Stimulated activated naive CD8-positive, alpha-beta T cell treated with anti-CD3 and anti-CD28 coated beads, Interleukin-15, amount 100 ng/mL, for 72 hours (primary cell): Measurements from ENCODE around the gene ABCB4.

ENCODE experiments used
- ATAC-seq: fragments of 150-1000 bp; cut with Tn5 transposase; 2 replicates; pipeline ENCODE4 v1.10.0; 2021; ENCODE audit warnings: mild to moderate bottlenecking, moderate library complexity
- DNase-seq, 2 donors: peaks; one replicate each; pipeline ENCODE4 v3.0.0; 2021 to 2022
- H3K27ac Mint-ChIP-seq, 2 donors: one replicate each; pipeline ENCODE4 v1.8.0; 2022; ENCODE audit warnings: mild to moderate bottlenecking in 2 of 2, mixed read lengths in 2 of 2, moderate library complexity in 2 of 2
- H3K27me3 Mint-ChIP-seq: one replicate; pipeline ENCODE4 v1.8.0; 2022; ENCODE audit warnings: mixed read lengths
- H3K4me1 Mint-ChIP-seq: one replicate; pipeline ENCODE4 v1.8.0; 2022; ENCODE audit warnings: mild to moderate bottlenecking, mixed read lengths
- H3K4me3 Mint-ChIP-seq, 2 donors: one replicate each; pipeline ENCODE4 v1.8.0; 2022; ENCODE audit warnings: mild to moderate bottlenecking in 2 of 2, mixed read lengths in 2 of 2, moderate library complexity in 1 of 2
- H3K9me3 Mint-ChIP-seq, 2 donors: one replicate each; pipeline ENCODE4 v1.8.0; 2022; ENCODE audit warnings: mixed read lengths in 2 of 2

Gene ABCB4

DNA sequence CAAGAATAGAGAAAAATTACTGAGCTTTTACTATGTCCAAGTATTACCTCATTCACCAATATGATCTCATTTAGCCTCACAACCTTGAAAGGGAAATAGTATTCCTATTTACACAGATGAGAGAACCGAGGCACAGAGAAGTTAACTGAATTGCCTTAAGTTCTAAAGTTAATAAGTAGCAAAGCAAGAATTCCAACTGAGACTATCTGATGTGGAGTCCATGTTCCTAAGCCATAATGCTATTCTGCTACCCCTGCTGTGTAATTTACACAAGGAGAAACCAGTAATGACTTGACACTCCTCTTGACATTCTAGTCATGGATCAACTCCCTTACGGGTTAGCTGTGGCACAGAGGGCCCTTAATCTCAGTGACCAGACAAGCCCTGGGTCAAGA, 60.7 kb downstream of the ABCB4 start:
- no peak overlapping the region for H3K27ac Mint-ChIP-seq
- no peaks in the 10 kb centered on the region for H3K4me1 Mint-ChIP-seq
- H3K27me3 Mint-ChIP-seq: peaks cover 8% of the 10 kb centered on the region
- no peak for ATAC-seq
- no peak overlapping the region for H3K4me3 Mint-ChIP-seq
- no peaks in the 10 kb centered on the region for H3K9me3 Mint-ChIP-seq
- no peak for DNase-seq

DNA sequence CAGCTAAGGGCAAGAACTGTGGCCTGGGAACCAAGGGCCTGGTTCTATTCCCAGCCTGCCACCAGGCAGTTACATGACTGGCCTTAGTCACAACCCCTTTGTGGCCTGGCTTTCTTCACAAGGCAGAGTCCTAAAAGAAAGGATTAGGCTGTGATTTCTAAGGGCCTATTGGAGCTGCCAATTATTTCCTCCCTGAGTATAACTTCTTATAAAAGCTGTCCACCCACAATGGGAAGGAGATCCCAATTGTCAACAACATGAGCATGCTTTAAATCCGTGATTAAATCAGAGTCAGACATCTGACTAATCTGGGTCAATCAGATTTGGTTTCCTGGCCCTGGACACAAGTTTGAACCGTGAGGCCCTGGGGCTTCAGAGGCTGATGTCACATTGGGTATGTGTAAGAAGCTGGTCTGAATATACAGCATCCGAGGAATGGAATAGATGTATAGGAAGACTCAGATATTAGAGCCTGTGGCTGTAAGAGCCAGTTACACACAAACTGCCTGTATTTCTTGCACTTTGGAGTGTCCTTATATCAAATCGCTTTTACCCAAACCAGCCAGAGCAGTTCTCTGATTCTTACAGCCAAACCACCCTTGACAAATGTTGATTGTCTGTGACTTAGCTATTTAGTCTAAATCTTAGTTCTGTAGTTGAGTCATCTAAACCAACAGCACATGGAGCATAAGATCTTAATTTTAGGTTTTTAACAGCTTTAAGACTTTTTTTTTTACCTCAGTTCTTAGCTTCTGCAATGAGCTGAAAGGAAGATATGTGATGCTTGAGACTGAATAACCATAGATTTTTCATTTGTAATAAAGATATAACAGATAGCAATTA, 61.3 kb downstream of the ABCB4 start:
- ATAC-seq (no peak), DNase-seq (no peak)
- Mint-ChIP-seq H3K27ac (no peak overlapping the region), H3K27me3 (peaks cover 8% of the 10 kb centered on the region), H3K4me1 (no peaks in the 10 kb centered on the region), H3K4me3 (no peak overlapping the region), H3K9me3 (no peaks in the 10 kb centered on the region)

DNA sequence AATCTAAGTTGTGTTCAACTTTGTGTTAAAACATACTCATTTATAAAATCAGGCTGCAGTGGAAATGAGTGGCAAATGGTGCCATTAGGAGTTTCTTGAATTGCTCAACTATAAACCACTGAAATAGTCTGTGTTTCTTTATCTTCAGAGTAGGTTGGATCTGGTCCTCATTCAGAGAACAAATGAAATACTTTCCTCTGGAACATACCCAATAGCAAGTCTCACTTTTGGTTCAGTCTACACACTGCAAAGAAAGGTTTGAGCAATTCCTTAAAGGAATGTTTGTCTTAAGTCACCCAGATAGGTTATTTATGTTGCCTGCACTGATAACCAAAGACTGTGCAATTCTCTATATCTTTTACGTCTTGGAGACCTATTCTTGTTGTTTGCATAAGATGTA, 62.5 kb downstream of the ABCB4 start:
- DNase-seq (no peak), ATAC-seq (no peak)
- no peak overlapping the region for H3K4me3 Mint-ChIP-seq
- H3K9me3 Mint-ChIP-seq: no peaks in the 10 kb centered on the region
- no peaks in the 10 kb centered on the region for H3K4me1 Mint-ChIP-seq
- peaks cover 6% of the 10 kb centered on the region for H3K27me3 Mint-ChIP-seq
- H3K27ac Mint-ChIP-seq: no peak overlapping the region

DNA sequence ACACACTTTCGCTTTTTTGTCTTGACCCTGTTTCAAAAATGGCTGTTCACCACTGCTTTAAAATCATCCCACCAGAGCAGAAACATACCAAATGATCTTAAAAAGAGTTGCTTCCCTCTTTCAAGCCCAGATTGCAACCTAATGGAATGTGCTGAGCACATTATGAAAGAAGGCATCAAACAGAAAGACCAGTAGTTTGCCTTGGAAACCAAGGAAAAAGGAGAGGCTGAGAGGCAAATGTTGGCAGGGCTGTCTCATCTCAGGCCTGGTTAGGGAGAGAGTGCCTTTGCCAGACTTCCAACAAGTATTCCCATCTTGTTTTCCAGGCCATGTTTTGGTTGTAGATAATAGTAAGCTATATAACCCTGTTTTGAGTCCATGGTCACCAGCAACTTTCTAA, 64.3 kb downstream of the ABCB4 start:
- Mint-ChIP-seq H3K9me3 (peaks cover 0 to 6% of the 10 kb centered on the region in 2 donors), H3K27ac (no peak overlapping the region), H3K4me3 (no peak overlapping the region), H3K4me1 (no peaks in the 10 kb centered on the region), H3K27me3 (peaks cover 12% of the 10 kb centered on the region)
- DNase-seq (no peak), ATAC-seq (no peak)

DNA sequence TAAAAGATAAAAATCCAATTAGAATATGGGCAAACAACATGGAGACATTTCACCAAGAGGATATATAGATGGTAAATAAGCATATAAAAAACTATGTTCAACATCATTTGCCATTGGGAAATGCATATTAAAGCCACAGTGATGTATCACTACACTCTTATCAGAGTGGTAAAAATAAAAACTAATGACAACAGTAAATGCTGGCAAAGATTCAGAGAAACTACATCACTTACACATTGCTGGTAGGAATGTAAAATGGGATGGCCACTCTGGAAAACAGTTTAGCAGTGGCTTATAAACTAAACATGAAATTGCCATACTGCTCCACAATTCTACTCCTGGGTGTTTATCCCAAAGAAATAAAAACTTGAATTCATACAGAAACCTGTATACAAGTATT, 70.8 kb downstream of the ABCB4 start:
- ATAC-seq (no peak), DNase-seq (no peak)
- Mint-ChIP-seq H3K4me3 (no peak overlapping the region), H3K27me3 (peaks cover 12% of the 10 kb centered on the region), H3K4me1 (no peaks in the 10 kb centered on the region), H3K27ac (no peak overlapping the region), H3K9me3 (peaks cover 0 to 6% of the 10 kb centered on the region in 2 donors)

DNA sequence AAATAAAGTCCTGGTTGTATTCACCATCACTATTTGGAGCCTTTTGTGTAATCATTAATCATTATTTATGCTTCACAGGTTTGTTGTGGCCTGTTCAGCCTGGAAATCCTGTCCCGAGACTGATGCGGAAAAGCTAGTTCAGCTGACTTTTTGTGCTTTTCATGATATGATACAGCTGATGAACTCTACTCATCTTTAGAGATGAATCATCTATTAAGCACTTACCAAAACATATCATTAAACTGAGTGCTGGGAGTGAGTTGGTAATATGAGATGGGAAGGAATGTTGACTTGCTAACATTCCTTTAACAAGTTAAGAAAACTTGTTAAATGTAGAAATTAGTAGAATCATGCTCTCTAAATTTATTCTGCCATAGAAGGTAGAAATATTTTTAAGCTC, 77.0 kb downstream of the ABCB4 start:
- H3K9me3 Mint-ChIP-seq: no peaks in the 10 kb centered on the region
- no peak overlapping the region for H3K4me3 Mint-ChIP-seq
- no peaks in the 10 kb centered on the region for H3K27me3 Mint-ChIP-seq
- ATAC-seq (no peak), DNase-seq (no peak)
- H3K4me1 Mint-ChIP-seq: peaks cover 2% of the 10 kb centered on the region
- no peak overlapping the region for H3K27ac Mint-ChIP-seq

DNA sequence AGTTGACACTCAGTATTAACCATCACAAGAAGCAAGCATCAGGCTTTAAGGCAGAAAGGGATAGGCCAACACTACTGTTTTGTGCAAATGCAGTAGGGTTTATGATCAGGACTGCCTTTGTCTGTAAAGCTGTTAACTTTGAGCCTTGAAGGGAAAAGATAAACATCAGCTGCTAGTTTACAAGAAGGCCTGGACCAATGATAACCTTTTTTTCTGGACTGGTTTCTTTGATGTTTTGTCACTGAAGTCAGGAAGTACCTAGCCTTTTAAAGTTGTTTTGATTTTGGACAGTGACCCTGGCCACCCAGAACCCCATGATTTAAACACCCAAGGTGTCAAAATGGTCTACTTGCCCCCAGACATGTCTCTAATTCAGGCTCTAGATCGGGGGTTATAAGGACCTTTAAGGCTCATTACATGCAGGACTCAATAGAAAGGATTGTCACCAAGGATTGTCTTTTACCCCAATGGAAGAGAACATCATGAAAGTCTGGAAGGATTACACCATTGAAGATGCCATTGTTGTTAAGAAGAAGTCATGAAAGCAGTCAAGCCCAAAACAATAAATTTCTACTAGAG, 79.9 kb downstream of the ABCB4 start:
- Mint-ChIP-seq H3K4me1 (peaks cover 17% of the 10 kb centered on the region), H3K27ac (no peak overlapping the region), H3K9me3 (no peaks in the 10 kb centered on the region), H3K4me3 (no peak overlapping the region), H3K27me3 (no peaks in the 10 kb centered on the region)
- no peak for DNase-seq
- ATAC-seq: no peak

DNA sequence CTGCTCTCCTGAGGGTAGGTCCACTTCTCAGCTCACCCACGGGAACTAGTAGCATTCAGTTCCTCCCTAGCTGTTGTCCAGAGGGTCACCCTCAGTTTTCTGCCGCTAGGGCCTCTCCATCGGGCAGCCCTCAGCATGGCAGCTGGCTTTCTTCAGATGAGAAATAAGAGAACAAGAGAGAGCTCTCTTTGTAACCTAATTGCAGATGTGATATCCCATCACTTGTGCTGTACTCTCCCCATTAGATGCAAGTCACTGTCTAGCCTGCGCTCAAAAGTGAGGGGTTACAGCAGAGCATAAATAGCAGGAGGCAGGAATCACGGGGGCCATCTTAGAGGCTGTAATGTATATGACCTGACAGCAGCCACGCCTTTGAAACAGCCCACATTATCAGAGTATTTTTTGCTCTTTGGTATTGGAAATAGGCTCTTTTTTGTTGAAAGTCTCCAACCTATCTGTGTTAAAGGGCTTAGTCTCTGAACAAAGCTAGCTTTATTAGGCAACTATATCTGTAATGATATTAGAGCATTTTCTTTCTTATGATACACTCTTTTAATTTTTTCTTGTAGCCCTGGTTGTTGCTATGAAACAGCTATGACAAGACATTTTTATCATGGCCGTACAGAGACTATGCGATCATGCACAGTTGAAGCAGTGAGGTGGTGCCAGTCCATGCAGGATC, 84.3 kb downstream of the ABCB4 start:
- peaks cover 17% of the 10 kb centered on the region for H3K4me1 Mint-ChIP-seq
- no peaks in the 10 kb centered on the region for H3K27me3 Mint-ChIP-seq
- H3K4me3 Mint-ChIP-seq: no peak overlapping the region
- ATAC-seq: no peak
- DNase-seq: no peak
- H3K27ac Mint-ChIP-seq: no peak overlapping the region
- no peaks in the 10 kb centered on the region for H3K9me3 Mint-ChIP-seq

DNA sequence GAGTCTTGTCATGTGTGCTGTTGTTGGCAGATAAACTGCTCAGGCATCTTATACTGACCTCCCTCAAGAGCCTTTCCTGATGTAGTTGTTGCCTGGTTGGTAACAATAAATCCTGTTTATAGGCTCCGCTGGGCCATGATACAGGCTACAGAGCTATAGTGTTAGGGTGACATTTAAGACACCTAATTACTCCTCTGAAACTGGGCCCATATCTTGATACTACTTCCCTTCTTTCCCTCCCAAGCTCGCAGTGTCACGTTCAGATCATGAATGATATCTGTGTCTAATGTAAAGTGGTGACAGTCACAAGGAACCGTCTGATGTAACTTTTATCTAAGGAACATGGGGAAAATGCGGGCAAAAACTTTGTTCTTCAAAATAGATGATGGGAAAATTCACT, 94.6 kb downstream of the ABCB4 start:
- peaks cover 6 to 7% of the 10 kb centered on the region in 2 donors for H3K9me3 Mint-ChIP-seq
- ATAC-seq: no peak
- no peak overlapping the region for H3K4me3 Mint-ChIP-seq
- H3K4me1 Mint-ChIP-seq: no peaks in the 10 kb centered on the region
- no peak overlapping the region for H3K27ac Mint-ChIP-seq
- no peaks in the 10 kb centered on the region for H3K27me3 Mint-ChIP-seq
- no peak for DNase-seq

DNA sequence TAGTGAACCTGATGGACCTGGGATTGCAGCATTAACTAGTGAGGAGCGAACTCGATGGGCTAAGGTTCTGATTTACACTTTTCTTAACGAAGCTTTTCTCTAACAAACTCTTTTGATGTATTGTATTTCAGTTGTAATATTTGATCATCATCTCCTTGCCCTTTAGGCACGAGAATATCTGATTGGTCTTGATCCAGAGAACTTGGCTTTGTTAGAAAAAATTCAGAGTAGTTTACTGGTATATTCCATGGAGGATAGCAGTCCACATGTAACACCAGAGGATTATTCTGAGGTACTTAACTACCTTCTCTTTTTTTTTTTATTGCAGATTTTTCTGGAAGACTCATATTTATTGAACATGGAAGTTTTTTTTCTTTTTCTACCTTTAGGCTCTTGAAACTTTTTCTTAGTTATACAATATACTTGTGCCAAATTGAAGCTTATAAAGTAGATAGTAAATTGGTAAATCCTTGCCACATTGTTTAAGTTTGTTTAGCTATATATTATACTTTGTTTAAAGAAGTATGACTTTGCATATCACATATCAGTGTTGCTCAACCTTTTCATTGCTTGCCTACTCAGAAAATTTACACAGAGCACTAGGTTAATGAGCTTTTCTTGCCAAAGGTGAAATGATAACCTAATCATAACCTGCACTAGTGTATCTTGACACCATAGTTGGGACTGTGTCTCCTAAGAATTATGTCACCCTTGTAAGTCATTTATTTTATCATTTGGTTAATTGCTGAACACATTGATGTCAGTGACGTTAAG, 99.6 kb downstream of the ABCB4 start:
- Mint-ChIP-seq H3K27ac (no peak overlapping the region), H3K4me1 (no peaks in the 10 kb centered on the region), H3K4me3 (no peak overlapping the region), H3K9me3 (no peaks in the 10 kb centered on the region), H3K27me3 (no peaks in the 10 kb centered on the region)
- DNase-seq (no peak), ATAC-seq (no peak)

DNA sequence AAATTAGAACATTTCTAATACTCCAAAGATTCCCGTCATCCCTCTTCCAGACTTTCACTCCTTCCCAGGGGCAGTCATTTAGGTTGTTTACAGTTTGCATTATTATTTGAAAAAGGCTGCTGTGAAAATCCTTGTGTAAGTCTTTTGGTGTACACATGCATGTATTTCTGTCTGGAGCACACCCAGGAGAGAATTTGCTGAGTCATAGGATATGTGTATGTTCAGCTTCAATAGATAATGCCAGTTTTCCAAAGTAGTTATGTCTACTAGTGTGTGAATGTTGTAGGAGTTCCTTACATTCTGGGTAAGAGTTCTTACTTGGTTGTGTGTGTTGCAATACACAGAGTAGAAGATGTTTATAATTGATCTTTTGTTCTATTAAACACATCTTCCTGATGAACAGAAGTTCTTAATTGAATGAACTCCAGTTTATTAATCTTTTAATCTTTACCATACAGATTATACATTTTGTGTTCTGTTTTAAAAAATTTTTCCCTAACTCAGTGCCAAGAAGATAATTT, 104.8 kb downstream of the ABCB4 start:
- no peak for ATAC-seq
- DNase-seq: no peak
- Mint-ChIP-seq H3K4me3 (no peak overlapping the region), H3K4me1 (no peaks in the 10 kb centered on the region), H3K27ac (no peak overlapping the region), H3K9me3 (no peaks in the 10 kb centered on the region), H3K27me3 (no peaks in the 10 kb centered on the region)

DNA sequence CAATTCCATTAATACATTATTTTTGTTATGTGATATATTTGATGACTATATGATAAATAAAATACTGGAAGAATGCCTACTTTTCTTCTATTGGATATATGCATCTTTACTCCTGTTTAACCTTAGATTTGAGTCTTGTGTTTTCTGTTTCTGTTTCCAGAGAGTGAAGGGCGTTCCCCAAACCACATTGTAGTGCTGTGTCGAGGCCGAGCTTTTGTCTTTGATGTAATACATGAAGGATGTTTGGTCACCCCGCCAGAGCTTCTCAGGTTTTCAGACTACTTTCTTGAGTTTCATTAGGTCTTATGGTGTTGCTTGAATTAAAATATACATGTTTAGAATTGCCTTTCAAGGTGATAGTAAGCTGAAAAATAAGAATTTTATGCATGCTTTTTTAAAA, 106.3 kb downstream of the ABCB4 start:
- Mint-ChIP-seq H3K4me3 (no peak overlapping the region), H3K4me1 (no peaks in the 10 kb centered on the region), H3K27me3 (no peaks in the 10 kb centered on the region), H3K9me3 (no peaks in the 10 kb centered on the region), H3K27ac (peak overlapping the region in 1 of 2 donors; percentile 41)
- peak; percentile 94 for ATAC-seq
- peak; percentile 6 to 38 for DNase-seq

DNA sequence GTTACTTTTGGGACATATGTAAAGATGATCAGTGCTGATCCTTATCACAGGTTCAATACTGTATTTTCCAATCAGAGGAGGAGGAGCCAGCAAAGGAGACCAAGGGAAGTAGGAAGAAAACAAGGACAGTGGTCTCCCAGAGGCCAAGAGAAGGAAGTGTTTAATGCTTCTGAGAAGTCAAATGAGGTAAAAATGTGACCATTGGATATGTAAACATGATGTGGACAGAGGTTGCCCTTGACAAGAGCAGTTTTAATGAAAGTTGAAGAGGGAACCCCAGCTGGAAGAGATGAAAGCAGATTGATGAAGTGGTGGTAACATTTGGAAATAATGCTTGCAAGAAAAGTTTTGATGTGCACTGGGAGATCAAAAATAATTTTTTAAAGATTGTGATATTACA, 111.2 kb downstream of the ABCB4 start:
- ATAC-seq: no peak
- no peaks in the 10 kb centered on the region for H3K27me3 Mint-ChIP-seq
- DNase-seq: no peak

DNA sequence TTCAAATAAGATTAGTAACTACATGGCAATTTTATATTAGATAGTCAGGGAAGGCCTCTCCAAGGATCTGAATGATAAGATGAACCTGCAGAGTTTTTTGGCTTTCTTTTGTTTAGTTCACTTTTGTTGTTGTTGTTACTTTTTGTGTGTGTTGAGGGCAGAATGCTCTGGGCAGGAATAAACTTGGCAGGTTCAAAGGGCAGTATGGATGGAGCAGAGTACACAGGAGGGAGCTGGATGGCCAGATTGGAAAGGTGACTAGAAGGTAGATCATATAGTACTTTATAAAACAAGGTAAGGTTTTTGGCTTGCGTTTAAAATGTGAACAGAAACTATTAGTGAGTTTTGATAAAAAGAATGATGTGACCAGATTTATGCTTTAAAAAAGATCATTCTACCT, 112.1 kb downstream of the ABCB4 start:
- Mint-ChIP-seq H3K27me3 (no peaks in the 10 kb centered on the region), H3K4me1 (no peaks in the 10 kb centered on the region), H3K9me3 (no peaks in the 10 kb centered on the region), H3K27ac (no peak overlapping the region), H3K4me3 (no peak overlapping the region)
- ATAC-seq (no peak), DNase-seq (no peak)

More for the DNA sequence above, 111.2 kb downstream of the ABCB4 start:
- Mint-ChIP-seq H3K27ac (no peak overlapping the region), H3K9me3 (no peaks in the 10 kb centered on the region), H3K4me3 (no peak overlapping the region), H3K4me1 (no peaks in the 10 kb centered on the region)

DNA sequence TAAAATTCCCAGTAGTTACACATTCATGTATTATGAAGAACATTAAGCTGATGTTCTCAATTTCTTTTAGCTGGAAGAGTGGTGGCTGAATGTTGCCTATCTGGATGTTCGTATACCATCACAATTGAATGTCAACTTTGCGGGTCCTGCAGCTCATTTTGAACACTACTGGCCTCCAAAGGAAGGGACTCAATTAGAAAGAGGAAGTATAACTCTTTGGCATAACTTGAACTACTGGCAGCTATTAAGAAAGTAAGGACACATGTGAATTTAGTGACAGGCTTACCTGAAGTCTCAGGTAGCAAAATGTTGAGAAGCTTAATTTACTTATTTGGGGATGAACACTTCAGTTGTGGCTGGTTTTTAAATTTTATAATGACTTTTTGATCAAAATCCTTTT, 114.2 kb downstream of the ABCB4 start:
- ATAC-seq (no peak), DNase-seq (no peak)
- Mint-ChIP-seq H3K27me3 (no peaks in the 10 kb centered on the region), H3K4me3 (no peak overlapping the region), H3K27ac (peak overlapping the region in 1 of 2 donors; percentile 29), H3K9me3 (peaks cover 0 to 3% of the 10 kb centered on the region in 2 donors), H3K4me1 (no peaks in the 10 kb centered on the region)
